ENCODE results near the gene NAALADL2.
"Not testable (repeated sequence)": the region's sequence is repeated elsewhere in the genome, so short reads cannot be mapped to it uniquely, and the experiment has no call there.

The NAALADL2 gene

DNA sequence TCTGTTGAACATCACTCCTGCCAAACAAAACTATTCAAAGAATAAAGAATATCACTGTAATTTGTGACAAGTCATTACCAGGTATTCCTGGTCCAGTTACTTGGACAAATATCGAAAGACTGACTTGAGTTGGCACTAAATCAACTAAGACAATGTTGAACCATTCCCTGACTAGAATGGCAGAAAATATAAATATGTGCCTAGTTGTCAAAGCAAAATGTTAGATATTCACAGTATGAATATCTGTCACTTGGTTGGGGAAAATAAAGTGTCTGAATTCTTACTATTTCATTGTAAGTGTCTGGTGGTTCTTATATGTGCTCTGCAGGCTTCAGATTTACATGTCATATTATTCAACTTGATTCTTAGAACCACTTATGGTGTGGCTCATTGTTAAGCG lies 470.2 kb downstream of the NAALADL2 start:
- no peak for DNase-seq

- no peak for DNase-seq
Observed at GRCh38 chr3:175335229-175335628, 476.1 kb downstream of the NAALADL2 start.

DNA sequence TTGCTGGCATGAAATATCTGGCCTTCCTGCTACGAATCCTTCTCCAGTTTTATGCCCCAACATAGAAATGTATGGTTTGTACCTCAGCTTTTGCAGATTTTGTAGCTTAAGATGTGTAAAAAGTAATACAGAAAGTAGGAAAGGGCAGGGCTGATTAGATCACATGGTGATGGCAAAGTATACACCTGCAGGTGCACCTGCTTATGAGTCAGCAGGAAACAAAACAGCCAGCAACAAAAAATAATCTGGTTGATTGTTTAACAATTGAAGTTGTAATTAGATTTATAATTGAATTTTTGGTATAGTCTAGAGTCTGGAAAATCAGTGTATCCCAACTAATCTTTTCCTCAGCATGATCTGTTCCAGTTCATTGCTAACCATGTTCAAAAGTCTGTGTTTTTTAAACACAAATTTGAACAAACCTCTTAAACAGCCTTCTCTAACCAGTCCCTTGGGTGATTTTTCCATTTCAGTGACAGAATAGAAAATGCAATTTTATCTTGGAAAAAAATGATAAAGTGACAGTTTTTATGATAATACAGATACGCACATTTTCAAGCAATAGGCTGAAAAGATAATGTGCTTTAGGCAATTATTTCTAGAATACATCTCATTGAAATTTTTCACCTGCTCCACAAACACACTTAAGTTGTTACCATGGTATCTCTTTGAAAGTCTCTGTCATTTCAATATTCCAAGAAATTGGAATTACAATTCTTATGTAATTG lies 477.4 kb downstream of the NAALADL2 start:
- DNase-seq, result no peak

- no peak for DNase-seq
Observed at GRCh38 chr3:175337631-175338030, 478.5 kb downstream of the NAALADL2 start.

GRCh38 chr3:175338775-175339535 lies 479.8 kb downstream of the NAALADL2 start:
- no peak for DNase-seq

- no peak for DNase-seq
Observed at GRCh38 chr3:175340338-175341015, 481.3 kb downstream of the NAALADL2 start.

- DNase-seq, result no peak
Observed at GRCh38 chr3:175342196-175342595, 483.1 kb downstream of the NAALADL2 start.

- DNase-seq, result no peak
Observed at GRCh38 chr3:175343946-175344345, 484.8 kb downstream of the NAALADL2 start.

- DNase-seq, result no peak
Observed at GRCh38 chr3:175346573-175347356, 487.6 kb downstream of the NAALADL2 start.

DNA sequence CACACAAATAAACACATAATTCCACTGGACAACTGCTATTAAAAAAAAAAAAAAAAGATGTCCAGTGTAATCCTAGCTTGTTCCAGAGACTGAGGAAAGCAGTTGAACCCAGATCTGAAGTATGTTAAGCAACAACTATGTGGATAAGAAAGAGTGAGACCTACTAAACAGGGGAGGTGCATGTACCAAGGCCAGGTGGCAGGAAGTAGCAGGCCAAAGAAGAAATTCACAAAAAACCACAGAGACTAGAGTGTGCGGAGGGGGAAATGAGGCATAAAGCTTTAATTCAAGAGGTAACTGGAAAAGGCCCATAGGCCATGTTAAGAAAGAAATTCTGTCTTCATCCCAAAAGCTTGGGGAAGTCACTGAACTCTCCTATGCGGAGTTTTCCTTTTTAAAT lies 490.0 kb downstream of the NAALADL2 start:
- no peak for DNase-seq

DNA sequence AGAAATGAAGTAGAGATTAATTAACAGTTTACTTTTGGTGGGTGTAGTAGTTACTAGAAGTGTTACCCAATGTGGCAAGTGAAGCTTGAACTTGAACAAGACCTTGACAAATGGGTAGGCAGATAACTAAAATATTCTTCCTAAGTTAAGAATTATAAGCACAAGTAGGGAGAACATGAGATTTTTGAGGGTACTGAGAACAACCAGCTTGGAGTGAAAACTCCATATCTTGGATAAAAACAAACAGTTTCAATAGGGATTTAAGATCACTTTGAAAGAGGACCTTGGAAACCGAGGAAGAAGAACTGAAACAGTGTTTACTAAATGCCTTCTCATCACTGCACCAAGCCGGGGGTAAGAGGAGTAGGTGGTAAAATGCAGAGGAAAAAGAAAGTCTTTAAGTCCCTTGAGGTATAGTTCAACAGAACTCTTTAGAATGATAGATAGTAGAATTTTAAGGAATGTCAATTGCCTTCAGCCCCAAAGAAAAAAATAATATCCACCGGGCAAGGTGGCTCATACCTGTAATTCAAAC lies 496.7 kb downstream of the NAALADL2 start:
- no peak for DNase-seq

- no peak for DNase-seq
Observed at GRCh38 chr3:175356899-175357324, 497.8 kb downstream of the NAALADL2 start.

DNA sequence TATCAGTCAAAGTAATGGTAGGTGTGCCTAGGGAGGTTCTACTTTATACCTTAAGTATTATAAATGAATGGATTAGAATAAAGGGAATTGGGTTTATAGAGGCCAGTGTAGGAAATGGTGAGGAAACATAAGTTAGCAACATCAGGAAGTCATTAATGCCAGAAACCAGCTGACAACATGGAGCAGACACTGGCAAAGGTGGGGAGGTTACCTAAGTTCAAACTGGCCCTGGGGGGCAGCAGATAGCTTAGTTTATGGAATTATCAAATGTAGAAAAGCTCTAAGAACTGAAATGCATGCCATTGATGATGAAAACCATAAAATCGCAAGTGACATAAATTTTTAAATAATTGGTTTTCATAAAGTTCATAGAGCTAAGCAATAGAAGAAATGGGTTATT lies 498.6 kb downstream of the NAALADL2 start:
- DNase-seq, result no peak

GRCh38 chr3:175358935-175359334 lies 499.8 kb downstream of the NAALADL2 start:
- DNase-seq, result no peak

DNA sequence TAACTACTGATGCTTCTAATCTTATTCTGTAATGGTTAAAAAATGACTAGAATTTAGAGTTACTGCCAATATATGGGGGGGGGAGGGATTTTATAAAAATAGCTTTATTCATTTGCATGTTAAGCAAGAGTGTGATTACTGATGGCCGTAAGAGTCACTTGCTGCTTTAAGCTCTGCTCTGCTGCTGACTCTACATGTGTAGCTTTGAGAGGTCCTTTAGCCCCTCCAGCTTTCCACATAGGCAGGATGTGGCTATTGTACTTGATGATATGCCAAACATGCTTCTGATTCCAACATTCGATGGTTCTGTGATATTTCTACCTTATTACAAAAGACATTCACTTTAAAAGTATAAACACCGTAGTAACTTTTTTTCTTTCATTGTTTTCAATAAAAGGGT lies 511.3 kb downstream of the NAALADL2 start:
- not testable (repeated sequence) for DNase-seq

DNA sequence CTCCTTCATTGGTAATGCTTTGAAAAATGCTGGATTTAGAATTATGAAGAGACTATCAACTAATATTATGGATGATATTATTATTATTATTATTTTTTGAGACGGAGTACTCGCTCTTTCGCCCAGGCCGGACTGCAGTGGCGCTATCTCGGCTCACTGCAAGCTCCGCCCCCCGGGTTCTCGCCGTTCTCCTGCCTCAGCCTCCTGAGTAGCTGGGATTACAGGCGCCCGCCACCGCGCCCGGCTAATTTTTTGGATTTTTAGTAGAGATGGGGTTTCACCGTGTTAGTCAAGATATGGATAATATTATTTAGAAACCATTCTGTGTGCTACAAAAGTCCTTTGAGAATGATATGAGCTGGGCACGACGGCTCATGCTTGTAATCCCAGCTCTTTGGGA lies 512.1 kb downstream of the NAALADL2 start:
- not testable (repeated sequence) for DNase-seq

- DNase-seq, result no peak
Observed at GRCh38 chr3:175374705-175375104, 515.6 kb downstream of the NAALADL2 start.

DNA sequence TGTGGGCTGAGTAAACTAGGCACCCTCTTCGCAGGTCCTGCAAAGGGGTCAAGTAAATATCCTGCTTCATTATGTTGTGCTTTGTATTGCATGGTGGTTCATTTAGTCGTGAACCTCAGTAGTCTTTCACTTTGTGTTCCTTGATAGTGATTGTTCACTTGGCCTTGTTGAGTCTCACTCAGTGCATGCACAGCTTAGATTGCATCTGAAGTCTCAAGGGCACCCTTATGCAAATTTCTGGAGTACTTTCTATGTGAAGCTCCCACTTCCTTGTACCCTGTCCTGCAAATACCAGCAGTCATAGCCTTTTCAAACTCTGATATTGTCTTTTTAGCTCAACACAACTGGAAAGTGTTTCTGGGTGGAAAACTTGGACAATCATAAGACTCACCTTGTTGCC lies 519.2 kb downstream of the NAALADL2 start:
- no peak for DNase-seq

DNA sequence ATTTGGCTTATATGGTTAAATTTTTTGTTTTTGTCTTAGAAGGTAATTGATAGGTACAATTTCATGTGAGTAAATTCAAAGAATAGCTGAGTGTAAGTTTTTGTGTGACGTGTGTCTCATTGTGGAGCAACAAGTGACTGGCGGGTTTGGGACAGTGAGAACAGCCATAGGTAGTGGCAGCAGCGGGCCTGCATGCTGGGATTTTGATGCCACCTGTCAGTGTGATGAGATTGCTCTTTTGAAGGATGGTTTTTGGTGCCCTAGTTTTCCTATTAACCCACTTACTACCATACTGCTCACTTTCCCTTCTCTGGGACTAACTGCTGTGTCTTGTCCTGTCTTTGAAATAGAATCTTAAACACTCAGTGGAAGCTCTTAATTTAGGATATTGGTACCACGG lies 522.6 kb downstream of the NAALADL2 start:
- DNase-seq, result no peak

DNA sequence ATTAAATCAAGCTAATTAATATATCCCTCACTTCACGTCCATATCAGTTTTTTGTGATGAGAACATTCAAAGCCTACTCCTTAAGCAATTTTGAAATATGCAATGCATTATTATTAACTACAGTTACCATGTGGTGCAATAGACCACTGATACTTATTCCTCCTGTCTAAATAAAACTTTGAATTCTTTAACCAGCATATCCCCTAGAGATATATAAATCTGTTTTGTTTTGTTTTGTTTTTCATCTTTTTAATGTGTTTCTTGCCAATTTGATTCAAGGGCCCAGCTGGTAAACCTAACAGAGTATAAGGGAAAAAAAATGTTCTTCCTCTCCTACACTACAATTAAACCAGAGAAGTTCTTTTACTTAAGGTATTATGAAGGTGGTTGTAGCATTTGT lies 524.2 kb downstream of the NAALADL2 start:
- no peak for DNase-seq

DNA sequence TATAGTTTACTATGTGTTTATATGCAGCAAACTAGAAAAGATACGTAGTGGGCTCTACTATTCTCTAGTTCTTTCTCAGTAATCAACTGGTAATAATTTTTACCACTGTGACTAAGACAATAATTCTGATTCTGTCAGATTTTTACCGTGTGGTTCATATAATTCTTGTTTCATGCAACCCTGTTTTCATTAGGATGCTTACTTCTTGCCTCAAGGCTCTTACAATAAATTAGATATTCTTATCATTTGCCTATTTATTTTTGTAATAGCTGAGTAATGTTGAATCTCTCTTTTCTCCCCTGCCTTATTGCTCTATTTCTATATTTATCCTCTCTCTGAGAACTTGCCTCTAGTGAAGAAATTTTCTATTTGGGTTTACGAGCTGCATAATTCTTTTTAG lies 524.7 kb downstream of the NAALADL2 start:
- no peak for DNase-seq

- DNase-seq, result no peak
Observed at GRCh38 chr3:175384569-175384968, 525.4 kb downstream of the NAALADL2 start.

GRCh38 chr3:175386630-175387029 lies 527.5 kb downstream of the NAALADL2 start:
- DNase-seq, result no peak
